GM19463 (cell line): ENCODE data around the gene ZNF462.

Experiments
- ATAC-seq: cut with Tn5 transposase; IDR thresholded peaks from one replicate; pipeline ENCODE4 v1.9.1; 2021; ENCODE audit warnings: mild to moderate bottlenecking, moderate library complexity; ENCODE audit not compliant: unreplicated experiment

ZNF462 gene

DNA sequence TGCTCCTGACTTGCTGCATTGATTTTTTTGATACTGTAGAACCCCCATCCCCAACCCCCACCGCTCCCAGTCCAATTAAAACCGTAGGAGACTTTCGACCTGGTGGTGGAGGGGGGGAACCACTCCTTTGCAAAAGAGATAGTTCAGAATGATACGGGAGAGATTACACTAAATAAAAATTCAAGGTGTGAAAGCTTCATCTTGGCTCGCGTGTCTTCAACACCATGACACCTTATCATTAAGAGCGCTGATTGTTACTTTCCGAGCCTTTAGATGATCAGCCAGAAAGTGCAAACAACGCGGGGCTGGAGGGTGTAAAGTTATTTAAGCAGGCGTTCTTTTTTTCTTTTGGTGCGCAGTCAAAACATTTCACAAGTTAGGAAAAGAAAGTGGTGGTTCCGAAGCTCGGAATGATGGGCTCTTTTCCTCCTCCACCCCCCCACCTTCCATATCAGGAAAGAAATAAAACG is 1.3 kb upstream of the ZNF462 start:
- no peak for ATAC-seq

DNA sequence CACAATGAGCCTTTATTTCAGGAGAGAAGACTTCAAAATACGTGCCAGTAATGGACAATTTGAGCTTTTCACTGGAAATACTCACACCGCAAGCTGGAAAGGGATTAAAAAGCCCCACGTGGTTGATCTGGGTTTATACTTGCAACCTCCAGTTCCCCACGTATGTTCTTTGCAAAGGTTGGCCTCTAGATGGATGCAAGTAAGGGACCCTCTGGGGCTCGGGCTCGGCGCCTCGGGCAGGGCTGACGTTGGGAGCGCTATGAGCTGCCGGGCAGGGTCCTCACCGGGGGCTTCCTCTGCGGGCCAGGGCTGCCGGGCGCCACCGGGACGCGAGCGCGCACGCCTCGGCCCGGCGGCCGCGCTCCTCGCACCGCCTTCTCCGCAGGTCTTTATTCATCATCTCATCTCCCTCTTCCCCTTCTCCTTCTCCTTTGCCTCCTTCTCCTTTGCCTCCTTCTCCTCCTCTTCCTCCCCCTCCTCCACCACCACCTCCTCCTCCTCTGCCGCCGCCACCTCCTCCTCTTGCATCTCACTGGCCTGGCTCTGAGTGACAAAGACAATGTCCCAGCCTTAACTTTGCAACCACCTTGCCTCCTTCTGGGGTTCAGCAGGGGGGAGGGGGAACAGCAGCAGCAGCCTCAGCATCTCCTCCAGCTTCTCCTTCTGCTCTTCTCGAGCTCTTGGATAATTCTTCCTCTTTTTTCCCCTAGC is 701 bp upstream of the ZNF462 start:
- no peak for ATAC-seq

DNA sequence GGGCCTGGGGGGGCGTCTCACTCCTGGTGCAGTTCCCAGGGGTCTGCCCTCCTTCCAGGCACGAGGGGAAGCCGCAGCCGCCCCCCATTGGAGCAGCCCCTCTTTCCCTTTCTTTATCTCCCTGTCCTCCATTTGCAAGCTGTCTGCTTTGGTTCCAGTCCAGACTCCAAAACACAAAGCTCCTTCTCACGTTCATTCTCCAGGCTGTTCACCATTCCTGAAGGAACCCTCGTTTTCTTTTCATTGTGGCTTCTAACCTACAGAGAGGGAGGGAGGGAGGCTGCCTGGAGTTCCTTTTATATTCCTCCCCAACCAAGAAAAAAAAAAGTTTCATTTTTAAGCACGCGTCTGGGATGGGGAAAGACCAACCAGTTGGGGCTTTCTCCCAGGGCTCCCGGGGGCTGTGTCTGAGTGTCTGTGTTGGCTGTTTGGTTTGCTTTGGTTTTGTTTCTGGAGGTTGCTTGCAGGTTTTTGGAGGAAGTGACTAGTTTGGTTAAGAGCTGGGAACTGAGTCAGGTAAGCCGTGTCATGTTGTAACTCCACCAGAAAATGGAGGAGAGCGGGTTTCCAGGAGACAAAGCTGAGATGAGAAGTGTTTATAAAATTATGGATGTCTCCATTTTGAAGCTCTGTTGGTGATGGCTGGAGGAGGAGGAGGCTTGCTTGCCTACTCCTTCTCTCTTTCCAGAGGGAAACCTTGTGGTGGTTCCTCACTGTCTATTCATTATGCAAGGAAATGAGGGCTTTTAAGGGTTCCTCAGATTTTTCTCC is 1.6 kb downstream of the ZNF462 start:
- no peak for ATAC-seq

DNA sequence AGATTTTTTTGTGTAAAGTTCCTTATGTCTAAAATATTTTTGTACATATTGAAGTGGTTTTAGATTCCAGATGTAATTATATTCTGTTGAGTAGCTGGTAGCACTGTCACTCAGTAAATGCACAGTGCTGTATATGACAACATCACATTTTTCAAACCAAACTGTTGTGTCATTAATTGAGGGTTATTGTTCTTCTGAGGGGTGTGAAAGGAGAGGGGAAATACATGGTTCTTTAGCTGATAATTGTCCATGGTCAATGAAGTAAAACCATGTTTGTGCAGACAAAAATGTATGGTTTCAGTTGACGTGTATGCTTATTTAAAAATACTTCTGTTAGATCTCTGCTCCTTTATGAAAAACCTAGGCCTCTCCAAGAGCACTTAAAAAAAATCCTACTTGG is 3.3 kb downstream of the ZNF462 start:
- no peak for ATAC-seq

DNA sequence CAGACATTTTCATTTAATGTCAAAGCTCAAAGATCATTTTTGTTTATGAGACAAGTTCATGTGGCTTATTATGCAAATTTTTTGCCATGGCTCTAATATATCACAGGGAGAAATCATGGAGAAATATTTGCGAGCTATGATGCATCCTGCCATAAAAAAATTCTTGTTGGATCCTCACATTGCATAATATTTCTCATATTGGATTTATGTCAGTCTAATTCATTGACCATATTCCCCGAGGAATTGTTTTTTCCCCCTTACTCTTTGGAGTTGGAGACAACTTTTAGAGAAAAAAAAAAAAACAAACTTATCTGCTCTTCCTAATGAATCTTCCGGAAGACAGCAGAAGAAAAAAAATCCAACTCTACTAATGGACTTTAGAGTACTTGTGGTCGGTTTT is 4.3 kb downstream of the ZNF462 start:
- no peak for ATAC-seq

DNA sequence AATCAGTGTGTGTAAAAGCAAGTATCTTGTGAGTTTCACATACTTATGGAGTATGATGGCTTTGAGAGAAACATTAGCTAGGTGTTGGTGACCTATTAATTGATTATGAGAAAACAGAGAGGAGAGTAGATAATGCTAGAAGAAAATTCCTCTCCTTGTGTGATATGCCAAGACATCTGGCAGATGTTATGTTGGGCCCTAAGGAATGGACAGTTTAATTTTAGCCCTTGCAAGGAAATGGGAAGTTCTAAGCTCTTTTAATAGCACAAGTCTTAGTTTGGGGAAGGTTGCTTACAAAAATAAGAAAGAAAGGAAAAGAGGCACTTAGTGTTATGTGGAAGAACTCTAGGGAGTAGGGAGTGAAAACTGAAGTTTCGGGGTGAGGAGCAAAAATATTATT is 5.1 kb downstream of the ZNF462 start:
- no peak for ATAC-seq

DNA sequence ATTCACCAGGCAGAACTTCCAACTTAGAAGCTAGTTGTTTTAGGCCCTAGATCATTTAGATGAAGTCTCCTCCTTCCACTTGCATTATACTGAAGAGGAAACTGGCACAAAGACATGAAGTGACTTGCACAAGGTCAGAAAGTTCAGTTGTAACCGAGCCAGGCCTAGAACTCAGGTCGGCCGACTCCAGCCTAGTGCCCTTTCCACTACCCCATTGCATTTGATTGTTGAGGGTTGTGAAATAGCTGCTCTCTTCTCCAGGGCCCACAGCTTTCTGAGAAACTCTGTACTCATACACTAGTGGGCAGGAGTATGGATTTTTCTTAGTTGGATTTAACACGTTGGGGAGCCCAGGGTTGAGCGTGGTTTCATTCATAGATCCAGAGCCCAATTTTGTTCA is 5.6 kb downstream of the ZNF462 start:
- no peak for ATAC-seq

DNA sequence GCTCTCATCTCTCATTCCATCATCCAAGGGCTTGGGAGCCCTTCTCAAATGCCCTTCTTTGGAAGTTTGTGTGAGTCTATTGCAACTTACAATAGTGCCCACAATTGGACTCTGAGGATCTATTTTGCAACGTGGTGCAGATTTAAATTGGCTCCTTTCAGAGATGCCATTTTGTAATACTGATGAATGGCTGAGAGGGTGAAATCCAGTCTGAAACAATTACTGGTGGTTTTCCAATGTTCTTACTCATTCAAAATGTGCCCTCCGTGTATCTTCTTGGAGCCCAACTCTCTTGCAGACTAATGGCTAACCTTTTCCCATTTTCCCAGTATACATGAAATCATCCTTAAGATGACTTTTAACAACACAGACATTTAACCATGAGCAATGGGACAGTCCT is 6.1 kb downstream of the ZNF462 start:
- no peak for ATAC-seq

DNA sequence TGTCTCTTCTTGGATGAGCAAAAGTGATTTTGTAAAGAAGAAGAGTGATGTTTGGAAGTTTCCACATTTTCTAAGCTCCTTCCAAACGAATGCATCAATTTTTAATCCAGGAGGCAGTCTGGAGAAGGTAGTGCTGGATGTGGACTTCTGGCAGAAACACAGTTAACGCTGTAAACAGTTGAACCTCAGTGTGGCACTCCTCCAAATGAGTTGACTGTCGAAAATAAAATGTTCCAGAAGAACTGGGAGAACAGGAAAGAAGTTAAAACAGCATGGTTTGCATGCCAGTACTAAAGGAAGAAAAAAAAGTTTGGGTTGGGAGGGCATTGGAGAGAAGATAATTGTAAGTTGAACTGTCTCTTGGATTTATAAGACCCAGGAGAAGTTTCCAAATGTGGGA is 6.5 kb downstream of the ZNF462 start:
- ATAC-seq, result no peak

DNA sequence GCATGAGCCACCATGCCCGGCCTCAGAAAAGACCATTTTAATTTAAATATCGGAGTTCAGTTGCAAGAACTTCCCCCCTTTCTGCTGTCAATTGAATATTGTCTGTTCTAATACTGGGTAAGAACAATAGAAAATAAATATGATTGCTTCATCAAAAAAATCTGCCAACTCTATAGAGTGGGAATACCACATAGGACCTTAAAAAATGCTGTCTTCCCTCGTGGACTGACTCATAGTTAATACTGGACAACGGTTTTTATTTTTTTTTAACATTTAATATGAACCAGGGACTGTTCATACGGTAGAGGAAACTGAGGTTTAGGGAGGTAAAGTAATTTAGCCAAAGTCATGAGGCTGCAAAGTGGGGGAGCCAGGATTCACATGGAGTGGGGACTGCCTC is 9.7 kb downstream of the ZNF462 start:
- no peak for ATAC-seq

DNA sequence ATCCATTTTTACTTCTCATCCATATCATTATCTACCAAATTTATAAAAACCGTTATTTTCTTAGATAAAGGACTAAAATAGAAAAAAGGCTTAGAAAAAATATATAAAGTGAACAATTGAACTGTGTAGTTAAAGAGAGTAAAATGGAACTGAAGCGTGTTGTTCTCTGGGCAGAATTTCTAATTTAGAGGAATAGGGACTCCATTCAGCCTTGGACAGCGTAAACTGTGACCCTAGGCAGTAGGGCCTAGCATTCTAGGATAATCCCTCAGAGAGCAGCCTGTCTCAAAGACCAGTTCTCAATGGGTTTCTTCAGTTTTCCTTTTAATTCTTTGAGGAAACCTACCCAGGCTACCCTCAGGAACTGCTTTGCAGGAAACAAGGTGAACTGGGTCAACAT is 11.1 kb downstream of the ZNF462 start:
- ATAC-seq, result no peak

DNA sequence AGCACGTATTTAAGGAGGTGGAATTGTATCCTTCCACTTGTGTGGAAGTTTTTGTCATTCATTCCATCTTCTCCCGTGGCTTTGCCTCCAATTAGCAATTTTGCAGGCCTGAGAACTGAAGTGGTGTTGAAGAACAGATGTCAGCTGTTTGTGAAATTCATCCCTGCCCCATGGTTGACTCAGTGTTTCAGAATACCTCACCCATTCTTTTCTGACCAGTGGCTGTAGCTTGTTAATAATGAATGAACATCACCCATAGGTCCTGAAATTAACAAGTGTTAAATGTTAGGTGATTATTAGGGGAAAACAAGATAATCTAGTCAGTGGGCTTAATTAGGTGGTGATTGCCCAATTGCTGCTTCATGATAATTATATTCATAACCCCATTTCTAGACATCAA is 11.7 kb downstream of the ZNF462 start:
- peak; percentile 58 for ATAC-seq

DNA sequence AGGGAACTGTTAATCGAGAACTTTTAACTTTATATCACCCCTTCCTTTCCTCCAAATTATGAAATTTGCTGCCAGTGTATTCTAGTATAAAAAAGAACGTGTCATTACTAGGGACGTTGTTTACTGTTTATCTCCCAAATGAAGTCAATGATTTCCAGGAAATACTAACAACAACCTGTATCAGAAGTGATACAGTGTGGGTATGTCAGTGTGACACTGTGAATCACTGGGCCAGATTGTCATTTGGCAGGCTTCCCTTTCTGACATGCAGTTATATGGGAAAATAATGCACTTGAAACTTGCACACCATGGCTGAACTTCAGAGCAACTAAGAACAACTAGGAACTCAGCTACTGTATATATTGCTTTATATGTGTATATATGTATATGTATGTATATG is 12.6 kb downstream of the ZNF462 start:
- ATAC-seq, result no peak

DNA sequence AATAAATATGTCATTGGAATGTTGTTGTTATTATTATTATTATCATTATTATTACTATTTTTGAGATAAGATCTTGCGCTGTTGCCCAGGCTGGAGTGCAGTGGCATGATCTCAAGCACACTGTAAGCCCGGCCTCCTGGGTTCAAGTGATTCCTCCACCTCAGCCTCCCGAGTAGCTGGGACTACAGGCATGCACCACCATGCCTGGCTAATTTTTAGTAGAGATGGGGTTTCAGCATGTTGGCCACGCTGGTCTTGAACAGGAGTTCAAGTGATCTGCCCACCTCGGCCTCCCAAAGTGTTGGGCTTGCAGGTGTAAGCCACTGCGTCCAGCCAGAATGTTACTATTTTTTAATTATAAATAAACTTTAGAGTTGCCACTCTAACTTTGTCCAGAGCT is 14.4 kb downstream of the ZNF462 start:
- ATAC-seq, result no peak

DNA sequence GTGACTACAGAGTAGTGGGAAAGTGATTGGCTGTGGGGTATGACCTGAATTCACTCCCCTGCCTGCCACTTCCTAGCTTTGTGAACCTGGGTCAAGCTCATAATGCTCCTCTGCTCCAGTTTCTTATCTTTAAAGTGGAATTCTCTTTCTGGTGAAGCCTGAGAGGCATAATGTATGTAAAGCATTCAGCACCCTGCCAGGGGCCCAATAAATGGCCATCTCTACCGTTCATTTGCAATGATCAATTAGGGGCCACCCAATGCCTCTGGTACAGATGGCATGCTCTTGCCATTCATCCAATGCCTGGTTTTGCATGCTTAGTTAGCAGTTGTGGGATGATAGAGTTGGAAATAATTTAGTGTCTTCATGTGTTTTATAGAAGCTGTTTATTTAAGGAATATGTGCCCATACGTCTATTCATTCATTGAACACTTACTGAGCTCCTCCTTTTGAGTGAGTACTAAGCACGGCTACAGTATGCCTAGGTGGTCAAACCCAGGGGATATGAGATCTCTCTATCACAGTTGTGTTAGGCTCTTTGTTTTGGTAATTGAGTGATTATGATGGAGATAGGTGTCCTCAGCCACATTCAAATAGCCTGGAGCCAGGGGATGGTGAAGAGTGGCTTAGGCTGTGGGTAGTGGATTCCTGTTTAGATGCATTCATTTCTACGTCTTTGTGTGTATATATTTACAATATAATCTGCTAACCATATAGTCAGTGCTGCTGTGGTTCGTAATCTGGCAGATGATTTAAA is 15.3 kb downstream of the ZNF462 start:
- no peak for ATAC-seq

DNA sequence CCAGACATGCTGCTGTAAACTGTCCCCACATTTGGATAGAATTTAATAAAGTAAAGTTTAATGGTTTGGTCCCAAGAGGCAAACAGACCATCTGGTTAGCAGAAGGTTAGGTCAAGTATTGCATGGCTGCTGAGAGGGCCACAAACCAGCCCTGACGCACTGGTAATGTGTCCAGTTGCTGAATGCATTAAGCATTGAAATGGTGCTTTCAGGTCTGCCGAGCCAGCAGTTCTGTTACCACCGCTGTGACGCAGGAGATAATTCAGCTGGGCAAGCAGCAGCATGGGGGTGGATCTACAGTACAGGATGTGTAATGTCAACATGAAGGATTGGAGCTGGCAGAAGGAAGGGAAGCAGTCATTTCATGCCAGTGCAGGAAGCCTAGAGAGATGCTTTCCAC is 16.0 kb downstream of the ZNF462 start:
- no peak for ATAC-seq

DNA sequence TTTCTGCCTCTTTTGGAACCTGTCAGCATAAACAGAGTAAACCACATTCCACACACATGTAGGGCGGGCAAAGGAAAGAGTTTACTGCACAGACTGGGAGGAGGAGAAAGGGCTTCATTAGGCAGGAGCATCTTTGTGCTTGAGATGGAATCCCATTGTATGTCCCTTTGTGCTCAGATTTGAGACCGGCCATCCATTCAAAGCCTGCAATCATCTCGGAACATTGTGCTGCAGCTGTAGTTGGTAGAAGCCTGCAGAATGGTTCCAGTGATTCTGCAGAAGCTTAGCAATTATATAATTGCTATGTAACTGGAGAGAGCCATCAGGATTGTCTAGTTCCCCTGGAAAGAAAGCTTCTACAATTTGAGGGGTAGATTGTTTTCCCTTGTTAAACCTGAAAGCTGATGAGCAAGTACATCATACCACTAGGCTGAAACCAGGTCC is 16.5 kb downstream of the ZNF462 start:
- ATAC-seq, result no peak

DNA sequence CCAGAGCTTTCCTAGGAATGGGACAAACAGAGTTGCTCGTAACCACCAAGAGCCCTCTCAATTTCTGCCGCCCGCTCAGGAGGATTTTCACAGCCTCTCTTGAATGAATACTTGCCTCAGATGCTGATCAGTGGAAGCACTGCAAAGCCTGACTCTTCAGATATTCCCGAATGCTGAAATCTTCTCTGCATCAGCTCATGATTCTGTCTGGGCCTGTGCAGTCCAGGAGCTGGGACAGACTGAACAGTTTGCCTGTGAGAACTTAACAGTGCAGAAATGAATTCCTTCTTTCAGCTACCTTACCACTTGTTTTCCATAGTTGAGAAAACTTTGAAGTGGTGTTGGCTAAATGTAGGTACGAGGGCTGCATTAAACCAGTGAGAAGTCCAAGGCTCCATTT is 17.1 kb downstream of the ZNF462 start:
- no peak for ATAC-seq

DNA sequence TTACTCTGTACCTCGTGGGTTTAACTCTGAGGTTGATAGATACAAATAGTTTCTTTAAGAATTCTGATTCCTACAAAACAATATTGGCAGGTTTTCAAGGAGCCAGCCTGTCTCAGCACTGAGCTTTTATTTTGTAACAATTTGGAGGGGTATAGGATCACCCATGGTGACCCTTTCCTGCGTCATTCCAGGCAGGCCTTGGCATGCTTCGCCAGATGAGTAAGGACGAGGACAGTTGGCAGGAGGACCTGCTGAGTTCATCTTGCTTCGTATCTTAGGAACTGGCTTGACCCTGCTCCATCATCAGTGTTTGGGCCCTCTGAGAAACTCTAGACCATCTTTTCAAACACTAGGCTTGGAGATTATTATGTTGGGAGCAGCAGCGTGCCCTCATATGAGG is 17.9 kb downstream of the ZNF462 start:
- no peak for ATAC-seq

DNA sequence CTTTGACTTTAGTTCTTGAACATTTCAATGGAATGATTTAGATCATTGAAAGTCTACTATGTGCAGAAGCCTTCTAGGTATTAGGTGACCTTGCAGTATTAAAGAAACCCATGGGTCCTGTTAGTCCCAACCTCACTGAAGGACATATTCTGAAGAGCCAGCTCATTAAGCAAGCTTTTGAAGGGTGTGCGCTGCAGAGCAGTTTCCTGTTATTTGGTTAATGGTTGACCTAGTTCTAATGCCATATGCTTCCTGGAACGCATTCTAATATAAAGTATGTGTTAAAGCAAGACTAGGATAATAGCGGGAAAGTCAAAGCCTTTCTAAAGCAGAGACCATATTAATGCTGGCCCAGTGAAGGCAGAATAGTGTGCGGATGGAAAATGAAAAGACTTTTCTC is 20.1 kb downstream of the ZNF462 start:
- no peak for ATAC-seq

DNA sequence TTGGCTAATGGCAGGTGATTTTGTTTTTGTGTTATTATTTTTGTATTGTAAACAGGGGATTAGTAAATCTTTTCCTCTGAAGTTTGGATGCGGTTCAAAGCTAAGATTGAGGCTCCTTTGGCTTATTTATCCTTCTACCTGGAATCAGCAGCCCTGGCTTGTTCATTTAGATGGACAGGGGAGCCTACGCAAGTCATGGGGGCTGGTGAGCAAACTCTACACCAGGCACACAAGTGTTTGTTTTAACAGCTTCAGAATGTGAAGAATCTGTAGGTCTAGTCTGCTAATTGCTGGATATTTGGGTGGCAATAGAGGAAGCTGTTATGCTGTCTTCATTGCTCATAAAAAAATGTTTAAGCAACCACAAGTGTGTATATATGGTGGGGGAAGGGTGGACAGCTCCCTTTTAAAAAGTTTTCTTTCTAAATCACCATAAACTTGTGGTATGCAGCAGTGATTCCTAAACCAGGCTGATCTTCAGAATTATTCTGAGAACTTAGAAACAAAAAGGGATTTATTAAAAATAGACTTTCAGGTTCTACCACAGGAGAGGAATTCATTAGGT is 20.7 kb downstream of the ZNF462 start:
- no peak for ATAC-seq
